NCI-H82 treated with DMSO at 0.1 percent for 48 hours (cell line): Measurements from ENCODE around the gene IQCH.

Experiments used
- DNase-seq: peaks from one replicate; lab custom pipeline; 2025; ENCODE audit not compliant: unreplicated experiment; lab: John Stamatoyannopoulos, UW

IQCH gene

DNA sequence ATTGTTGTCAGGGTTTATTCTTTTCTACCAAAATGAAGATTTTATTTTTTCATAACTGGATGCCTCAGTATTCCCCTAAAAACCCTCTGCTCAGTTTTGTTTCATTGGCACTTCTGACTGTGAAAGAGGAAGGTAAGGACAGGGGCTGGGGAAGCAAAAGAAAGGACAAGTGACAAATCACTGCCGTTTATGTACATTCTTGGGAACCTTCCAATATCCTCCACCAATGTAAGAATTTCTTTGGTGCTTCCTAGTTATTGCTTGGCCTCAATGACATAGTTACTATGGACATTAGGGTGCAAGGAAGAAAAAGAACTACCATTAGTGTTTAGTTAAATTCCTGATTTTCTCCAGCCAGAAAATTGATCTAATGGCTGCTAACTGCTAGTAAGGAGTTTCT, 135.4 kb downstream of the IQCH start:
- DNase-seq: no peak

DNA sequence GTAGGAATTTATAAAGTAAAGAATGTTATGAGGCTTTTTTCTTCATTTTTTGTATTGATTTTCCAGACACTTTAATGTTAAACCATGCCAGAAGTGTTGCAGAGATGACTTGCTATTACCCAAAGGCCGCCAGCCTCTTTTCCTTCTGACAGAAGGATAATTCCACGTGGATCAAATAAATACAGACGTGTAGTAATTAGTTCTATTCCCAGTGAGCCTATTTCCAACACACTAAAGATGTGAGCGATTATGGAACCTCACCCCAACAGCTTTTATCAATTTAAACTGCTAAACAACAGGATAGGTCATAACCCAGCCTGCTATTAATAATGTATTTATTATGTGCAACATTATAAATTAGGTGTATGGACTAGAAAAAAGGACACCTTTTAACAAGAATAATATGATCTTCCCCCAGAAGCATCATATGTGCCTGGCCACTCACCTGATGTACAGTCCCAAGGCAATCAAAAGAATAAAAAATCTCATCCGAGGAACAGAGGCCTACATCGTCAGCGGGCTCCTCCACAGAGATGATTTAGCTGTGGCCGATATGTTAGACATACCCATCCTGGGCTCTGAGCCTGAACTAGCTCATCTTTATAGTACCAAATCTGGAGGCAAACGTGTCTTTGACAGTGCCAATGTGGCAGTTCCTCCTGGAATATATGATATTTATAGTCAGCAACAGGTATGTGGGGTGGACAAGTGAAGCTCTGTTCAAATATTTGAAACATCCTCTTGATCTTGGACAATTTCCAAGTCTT, 140.5 kb downstream of the IQCH start:
- DNase-seq: no peak

DNA sequence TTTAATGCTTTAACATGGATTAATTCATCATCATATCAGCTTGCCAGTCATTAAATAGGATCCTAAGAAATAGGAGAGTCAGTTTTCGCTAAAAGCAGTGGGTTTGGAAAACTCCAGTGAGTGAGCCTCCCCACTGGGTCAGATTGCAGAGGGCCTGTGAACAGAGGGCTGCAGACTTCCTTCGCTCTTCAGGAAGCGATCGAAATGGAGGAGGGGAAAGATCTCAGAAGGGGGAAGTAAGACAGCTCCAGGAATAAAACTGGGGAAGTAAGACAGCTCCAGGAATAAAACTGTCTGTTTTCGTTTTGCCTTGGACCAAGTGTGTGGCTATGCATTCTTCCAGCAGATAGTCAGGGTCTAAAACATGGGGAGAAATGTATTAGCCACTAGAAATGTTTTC, 141.5 kb downstream of the IQCH start:
- no peak for DNase-seq

DNA sequence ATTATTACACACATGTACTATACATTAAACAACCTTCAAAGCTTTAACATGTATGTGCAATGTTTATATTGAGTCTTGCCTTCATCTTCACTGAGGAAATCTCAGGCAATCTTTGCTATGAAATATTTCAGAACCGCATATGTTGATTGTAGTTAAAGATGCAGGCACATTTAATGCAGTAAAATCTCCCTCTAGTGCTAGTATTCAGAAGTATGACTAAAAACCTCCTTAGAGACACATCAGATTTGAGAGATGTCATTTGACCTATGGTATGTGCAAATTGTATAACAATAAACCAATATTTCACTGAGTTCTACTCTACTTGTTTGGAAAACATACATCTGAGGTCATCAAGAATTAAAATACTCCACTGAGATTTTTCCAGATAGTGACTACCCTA, 142.6 kb downstream of the IQCH start:
- DNase-seq: no peak

DNA sequence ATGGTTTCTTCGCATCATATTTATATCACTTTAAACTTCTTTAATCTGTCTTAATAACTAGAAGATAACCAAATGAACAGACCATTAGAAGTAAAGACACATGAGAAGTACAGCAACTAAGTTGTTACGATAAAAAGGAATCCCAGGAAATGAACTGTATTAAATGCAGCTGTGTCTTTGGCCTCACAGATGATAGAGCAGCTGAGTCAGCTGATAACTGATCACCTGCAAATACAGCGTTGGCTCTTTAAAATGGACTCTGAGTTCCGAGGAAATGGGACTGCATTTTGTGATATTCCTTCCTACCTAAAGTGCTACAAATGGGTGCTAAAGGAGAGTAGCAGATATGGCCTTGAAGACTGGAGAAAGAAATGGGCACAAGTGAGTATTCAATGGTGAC, 145.3 kb downstream of the IQCH start:
- DNase-seq: no peak

DNA sequence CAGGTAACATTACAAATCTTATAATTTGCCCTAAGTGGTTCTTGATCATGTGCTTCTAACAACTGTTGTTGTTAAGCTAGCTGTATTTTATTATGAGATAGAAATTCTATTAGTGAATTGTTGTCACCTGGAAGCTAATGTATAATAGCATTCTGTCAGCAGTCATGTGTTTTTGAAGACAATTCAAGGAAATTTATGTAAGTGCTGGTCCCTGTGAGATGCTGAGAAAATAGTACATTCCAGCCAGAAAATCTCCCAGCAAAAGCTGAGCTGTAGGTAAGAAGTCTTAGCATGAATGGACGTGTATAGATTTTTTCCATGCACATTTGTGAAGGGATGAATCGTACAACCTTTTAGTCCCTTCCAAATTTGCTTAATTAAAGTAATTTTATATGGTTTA, 146.3 kb downstream of the IQCH start:
- DNase-seq: no peak

DNA sequence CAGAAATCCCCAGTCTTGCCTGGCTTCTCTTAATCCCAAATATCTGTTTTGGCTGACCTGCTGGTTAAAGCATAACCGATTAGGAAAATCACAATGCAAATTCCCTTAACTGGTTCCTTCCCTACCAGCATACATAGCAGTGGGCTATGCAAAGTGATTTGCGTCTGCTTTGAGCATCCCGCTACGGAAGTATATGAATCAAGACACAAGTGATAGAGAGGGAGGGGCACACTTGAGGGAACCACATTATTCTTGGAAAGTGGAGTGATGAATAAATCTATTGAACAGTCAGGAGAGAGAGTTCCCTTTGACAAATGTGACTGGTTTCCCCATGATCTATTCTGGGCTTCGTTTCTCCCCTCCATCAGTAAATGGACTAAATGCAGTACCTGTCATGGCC, 146.8 kb downstream of the IQCH start:
- no peak for DNase-seq

DNA sequence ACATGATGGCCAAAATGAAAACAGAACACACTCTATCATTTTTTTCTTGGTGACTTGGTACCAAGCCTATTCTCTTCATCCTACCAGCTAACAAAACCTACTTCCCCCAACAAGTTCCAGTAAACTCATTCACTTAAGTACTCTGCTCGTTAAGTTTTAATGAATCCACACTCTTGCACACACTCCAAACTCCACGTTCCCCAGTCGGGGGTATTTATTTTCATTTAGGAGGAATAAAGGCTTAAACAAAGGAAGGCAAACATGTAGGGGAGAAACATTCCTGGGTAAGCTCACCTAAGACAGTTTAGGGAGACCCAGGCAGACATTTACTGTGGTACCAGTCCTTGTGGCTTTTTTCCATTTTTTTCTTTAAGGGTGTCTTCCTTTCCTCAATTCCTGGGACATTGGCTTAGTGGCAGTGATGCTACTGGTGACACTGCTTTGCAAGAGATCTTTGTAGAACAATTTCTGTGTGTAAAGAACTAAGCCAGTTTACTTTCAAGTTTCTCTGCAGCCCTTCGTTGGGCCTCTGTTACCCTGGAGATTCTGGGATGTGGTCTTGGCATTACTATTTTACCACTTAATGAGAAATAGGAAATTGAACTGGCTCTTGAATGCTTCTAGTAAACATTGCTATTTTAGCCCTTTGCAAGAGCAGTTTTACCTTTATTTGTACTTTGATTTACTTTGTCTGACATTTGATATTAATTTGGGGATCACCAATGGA, 149.0 kb downstream of the IQCH start:
- DNase-seq: no peak

DNA sequence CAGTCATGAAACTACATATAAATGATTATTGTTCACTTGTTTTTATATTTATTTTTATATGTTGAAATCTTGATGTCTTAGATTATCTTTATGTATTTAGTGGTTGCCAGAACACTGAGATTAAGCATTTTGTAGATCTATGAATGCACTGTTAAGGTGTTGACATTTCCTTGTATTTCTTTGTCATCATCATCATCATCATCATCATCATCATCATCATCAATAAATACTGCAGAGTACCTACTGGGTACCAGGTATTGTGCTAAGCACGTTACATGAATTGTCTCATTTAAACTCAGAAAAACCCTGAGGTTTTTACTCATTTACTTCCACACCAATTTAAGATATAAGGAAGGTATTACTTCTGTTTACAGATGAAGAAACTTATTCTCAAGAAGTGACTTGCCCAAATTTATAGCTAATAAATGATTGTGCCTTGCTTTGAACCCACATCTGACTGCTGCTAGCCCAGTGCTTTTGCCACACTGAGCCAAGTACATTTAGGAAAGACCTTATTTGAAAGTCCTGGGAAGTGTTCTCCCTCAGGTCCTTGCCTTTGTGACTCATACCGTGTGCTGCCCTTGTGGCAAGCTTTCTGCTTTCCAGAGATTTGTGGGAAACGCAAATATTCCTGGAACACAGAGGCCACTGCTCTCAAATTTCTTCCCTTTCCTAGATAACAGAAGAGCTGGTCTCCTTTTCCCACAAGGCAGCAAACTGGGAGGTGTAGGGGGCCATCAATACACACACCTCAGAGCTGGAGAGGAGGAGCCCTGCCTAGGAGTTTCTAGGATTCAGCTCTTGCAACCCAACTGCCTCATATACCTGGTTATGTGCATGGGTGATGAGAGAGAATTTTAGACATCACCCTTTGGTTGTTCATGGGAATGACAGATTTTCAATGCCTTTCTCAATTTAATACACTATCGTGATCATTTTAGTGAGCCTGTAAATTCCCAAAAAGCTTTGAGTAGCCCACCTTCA, 150.9 kb downstream of the IQCH start:
- no peak for DNase-seq

DNA sequence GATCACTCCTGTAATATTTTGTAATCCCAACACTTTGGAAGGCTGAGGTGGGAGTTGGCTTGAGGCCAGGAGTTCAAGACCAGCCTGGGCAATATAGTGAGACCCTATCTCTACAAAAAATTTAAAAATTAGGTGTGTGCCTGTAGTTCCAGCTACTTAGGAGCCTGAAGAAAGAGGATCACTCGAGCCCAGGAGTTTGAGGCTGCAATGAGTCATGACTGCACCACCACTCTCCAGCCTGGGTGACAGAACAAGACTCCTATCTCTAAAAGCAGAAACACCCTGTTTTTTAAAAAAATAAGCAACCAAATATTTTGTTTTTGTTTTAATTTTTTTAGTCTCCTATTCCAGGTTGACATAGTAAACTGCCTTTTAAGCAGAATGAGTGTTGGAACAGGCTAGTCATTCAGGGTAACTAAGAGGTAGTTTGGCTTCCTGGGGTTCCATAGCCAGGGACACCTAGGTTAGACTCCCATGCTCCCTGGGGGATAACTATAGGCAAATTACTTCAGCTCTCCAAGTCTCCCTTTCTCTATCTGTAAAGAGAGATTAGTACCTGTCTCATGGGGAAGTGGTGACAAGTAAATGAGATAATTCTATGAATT, 151.8 kb downstream of the IQCH start:
- DNase-seq: no peak

DNA sequence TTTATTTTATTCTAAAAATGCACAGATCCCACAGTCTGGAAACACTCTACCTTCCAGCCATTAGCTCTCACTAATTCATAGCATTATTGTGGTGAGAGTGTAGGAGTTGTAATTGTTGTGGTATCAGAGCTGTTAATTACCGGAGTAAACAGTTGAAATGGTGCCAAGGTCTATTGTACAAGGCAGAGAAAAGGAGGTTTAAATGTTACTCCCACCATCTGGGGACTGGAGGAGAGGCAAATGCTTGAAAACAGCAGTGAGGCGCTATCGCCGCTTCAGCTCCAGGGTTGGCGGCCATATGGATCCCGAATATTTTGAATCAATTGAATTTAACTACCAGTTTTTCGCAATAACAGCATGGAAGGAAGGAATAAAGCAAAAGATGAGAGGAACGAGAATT, 153.2 kb downstream of the IQCH start:
- DNase-seq: no peak

DNA sequence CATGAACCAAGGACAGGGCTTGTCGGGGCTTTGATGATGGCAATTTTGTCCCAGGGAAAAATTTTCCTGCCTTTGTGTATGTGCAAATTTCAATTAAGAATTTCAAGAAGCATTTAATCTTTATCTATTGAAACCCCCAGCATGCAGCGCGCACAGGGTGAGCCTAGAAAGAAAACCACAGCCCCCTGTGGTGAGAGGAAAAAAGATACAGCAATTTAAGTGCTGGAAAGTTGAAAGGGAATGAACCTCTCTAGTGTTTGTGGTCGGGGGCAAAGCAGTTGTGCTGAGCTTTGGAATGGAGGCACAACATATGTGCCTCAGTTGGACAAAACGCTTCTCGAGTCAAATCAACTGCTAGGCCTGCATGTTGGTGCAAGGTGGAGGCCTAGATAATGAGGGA, 154.6 kb downstream of the IQCH start:
- DNase-seq: no peak

DNA sequence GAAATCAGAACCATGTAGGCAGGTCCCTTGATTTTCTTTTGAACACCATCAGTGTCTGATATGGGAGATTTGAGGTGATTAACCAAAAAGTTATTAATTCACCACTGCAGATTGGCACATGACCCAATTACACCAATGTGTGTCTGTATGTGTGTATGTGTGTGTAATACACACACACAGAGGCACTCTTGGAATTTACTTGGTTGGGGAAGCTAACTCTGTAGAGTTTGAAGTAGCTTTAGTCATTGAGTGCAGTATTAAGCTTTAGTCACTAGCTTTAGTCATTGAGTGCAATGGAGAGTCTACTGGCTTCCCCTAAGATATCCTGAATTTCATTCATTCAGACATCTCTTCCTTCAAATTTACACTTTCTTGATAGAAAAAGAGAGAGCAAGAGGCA, 156.9 kb downstream of the IQCH start:
- no peak for DNase-seq

DNA sequence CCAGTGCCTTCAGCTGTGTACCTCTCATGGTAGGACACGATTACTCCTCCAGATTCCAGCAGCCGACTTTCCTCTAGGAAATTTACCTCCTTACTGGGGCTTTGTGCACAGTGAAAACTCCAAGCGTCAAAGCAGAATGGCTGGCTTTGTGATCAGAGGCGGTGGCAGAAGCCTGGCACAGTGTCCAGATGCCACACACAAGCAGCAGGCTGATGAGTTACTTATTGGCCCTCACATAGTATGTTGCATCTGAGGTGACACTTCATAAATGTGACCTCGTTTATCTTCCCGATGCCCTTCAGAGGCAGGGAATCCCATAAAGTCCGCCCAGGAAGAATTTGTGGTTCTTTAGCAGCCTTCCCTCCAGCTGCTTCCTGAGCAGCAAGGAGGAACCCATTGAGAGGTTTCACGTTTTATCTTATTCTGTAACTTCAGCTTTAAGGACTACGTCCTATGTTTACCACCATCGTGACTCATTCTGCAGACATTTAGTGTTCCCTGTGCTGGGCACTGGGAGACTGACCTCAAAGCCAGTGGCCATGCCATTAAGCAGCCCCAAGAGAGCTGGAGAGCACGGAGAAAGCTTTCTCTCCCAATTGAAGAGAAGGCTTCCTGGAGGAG, 159.3 kb downstream of the IQCH start:
- DNase-seq: no peak

DNA sequence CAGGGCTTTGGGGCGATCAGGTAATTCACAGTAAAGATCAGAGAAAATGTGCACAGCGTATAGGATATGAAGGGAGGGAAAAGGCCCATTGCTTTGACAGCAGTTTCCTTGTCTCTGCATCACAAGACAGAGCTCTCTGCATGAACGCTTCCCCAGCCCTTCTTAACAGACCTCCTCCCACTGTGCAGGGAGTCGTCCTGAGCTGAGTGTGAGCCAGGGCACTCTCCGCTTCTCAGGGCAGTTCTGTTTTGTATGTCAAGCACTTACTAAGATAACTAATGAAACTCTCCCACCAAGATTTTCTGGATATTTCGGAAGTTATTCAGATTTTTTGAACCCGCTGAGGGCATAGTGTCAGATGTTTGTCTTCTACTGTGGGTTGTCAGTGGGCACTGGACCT, 160.6 kb downstream of the IQCH start:
- DNase-seq: no peak

DNA sequence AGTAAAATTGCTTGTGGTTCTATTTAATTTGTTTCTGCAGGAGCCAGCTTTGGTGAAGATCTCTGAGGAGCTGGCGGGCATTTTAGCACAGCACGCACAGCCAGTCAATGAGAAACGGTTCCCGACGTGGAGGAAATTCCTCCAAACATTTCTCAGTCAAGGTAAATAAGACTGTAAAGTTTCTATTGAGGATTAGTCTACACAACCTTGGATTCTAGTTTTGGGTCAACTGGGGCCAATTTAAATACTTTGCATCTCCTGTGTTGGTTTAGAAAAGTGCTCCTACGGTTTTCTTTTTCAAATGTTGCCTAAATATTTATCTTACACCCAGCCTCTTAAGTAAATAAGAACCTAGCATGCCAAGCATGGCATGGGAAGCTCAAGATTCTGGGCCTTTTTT, 162.3 kb downstream of the IQCH start:
- DNase-seq: no peak

DNA sequence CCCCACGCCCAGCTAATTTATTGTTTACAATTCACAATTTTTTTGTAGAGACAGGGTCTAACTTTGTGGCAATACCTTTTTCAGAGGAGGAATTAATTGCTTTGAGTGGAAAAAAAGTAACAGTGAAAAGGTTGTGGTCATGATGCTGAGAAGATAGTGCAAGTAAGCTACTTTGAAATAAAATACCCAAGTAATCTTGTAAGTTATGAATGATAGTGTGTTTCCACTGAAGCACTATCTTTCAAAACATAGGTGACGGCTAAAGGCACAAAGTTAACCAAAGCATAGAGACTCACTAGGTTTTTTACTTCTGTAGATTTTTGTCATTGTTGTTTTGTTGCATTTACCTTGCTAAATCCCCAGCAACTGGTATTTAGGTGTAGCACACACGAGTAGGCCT, 165.1 kb downstream of the IQCH start:
- no peak for DNase-seq

DNA sequence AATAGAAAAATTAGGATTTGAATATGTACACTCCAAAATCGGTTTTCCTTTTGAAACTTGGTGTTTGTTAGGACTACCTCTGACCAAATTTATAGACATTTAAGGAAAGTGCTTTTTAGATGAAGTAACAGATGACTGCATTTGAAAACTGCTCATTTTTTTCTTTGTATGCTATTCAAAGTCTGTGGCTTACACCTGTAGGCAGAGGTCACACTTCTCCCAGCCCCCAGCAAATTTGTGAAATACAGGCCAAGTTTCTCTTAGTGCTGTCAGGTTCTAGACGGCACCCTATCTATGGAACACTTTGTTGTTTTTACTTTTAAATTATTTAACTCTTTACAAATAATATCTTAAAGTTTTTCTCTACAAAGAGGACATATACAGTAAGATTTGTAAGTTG, 165.6 kb downstream of the IQCH start:
- DNase-seq: no peak

DNA sequence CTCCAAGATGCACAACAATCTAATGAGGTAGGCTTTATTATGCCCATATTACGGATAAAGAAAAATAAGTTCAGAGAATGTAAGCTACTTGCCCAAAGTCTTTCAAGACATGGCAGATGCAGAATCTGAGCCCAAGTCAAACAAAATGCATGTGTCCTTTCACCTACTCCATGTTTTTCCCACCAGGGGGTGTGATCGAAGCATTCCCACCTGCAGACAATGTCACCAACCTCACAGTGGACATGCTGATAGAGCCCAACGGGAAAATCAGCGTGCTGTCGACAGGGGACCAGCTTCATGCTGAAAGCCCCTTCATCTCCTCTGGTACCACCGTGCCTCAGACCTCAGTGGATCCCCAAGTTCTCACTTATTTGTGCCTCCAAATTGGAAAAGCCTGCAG, 166.5 kb downstream of the IQCH start:
- DNase-seq: no peak

DNA sequence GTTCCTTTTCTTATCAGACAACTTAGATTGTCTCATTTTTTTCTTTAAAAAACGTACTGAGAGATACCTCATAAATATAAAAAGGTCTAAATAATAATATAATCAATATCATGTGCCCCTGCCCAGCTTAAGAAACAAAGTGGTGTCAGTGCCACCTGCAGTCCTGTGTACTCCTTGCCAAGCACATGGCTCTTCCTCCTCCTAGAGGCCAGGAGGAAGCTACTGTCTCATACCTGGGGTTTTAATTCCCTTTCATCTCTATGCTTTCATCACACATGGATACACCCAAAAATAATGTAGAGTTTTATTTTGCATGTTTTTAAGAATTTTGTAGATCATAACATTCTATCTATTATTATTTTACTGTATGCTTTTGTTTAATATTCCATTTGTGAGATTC, 167.7 kb downstream of the IQCH start:
- DNase-seq: no peak
